IPS-18c (cell line): ENCODE results near the gene THEMIS2.

ENCODE experiments used
- H3K4me3 ChIP-seq: 2 replicates; pipeline ENCODE4 v1.7.0; 2013; ENCODE audit warnings: low read depth, mild to moderate bottlenecking, low read length, moderate library complexity; ENCODE audit not compliant: insufficient read depth
- H3K9me3 ChIP-seq: one replicate; pipeline ENCODE4 v1.6.1; 2013; ENCODE audit warnings: mild to moderate bottlenecking, low read length, moderate library complexity; ENCODE audit not compliant: control insufficient read depth, insufficient read depth

Gene THEMIS2

GRCh38 chr1:27878787-27879335 is 6.5 kb downstream of the THEMIS2 start:
- Histone ChIP-seq H3K9me3 (no peaks in the 10 kb centered on the region), H3K4me3 (no peak overlapping the region)

- Histone ChIP-seq H3K9me3 (no peaks in the 10 kb centered on the region), H3K4me3 (no peak overlapping the region)
Measured at GRCh38 chr1:27879374-27880082, 7.2 kb downstream of the THEMIS2 start.

GRCh38 chr1:27882543-27882903 is 10.2 kb downstream of the THEMIS2 start:
- H3K4me3 ChIP-seq = no peak overlapping the region
- H3K9me3 ChIP-seq = no peaks in the 10 kb centered on the region

- no peaks in the 10 kb centered on the region for H3K9me3 ChIP-seq
- H3K4me3 ChIP-seq = no peak overlapping the region
Measured at GRCh38 chr1:27883536-27883935, 11.2 kb downstream of the THEMIS2 start.

- H3K4me3 ChIP-seq = no peak overlapping the region
- no peaks in the 10 kb centered on the region for H3K9me3 ChIP-seq
Measured at GRCh38 chr1:27884006-27884954, 11.9 kb downstream of the THEMIS2 start.

GRCh38 chr1:27885114-27885528 is 12.8 kb downstream of the THEMIS2 start:
- Histone ChIP-seq H3K9me3 (peaks cover 2% of the 10 kb centered on the region), H3K4me3 (no peak overlapping the region)

GRCh38 chr1:27885621-27886352 is 13.4 kb downstream of the THEMIS2 start:
- Histone ChIP-seq H3K9me3 (peaks cover 2% of the 10 kb centered on the region), H3K4me3 (no peak overlapping the region)

- Histone ChIP-seq H3K9me3 (peaks cover 2% of the 10 kb centered on the region), H3K4me3 (no peak overlapping the region)
Measured at GRCh38 chr1:27886353-27886679, 14.0 kb downstream of the THEMIS2 start.

GRCh38 chr1:27886744-27887143 is 14.4 kb downstream of the THEMIS2 start:
- H3K9me3 ChIP-seq = peaks cover 2% of the 10 kb centered on the region
- H3K4me3 ChIP-seq = no peak overlapping the region

GRCh38 chr1:27887215-27888021 is 15.1 kb downstream of the THEMIS2 start:
- Histone ChIP-seq H3K4me3 (no peak overlapping the region), H3K9me3 (peaks cover 2% of the 10 kb centered on the region)

- Histone ChIP-seq H3K4me3 (no peak overlapping the region), H3K9me3 (peaks cover 4% of the 10 kb centered on the region)
Measured at GRCh38 chr1:27889506-27889905, 17.2 kb downstream of the THEMIS2 start.

GRCh38 chr1:27891196-27891889 is 19.0 kb downstream of the THEMIS2 start:
- Histone ChIP-seq H3K4me3 (no peak overlapping the region), H3K9me3 (peaks cover 4% of the 10 kb centered on the region)

GRCh38 chr1:27894521-27894920 is 22.2 kb downstream of the THEMIS2 start:
- Histone ChIP-seq H3K4me3 (no peak overlapping the region), H3K9me3 (peaks cover 3% of the 10 kb centered on the region)

GRCh38 chr1:27906759-27907158 is 34.4 kb downstream of the THEMIS2 start:
- H3K4me3 ChIP-seq = no peak overlapping the region
- no peaks in the 10 kb centered on the region for H3K9me3 ChIP-seq

GRCh38 chr1:27912429-27912828 is 40.1 kb downstream of the THEMIS2 start:
- Histone ChIP-seq H3K9me3 (no peaks in the 10 kb centered on the region), H3K4me3 (no peak overlapping the region)

GRCh38 chr1:27915082-27915575 is 42.8 kb downstream of the THEMIS2 start:
- Histone ChIP-seq H3K4me3 (no peak overlapping the region), H3K9me3 (no peaks in the 10 kb centered on the region)
